CD14-positive monocyte (primary cell): ENCODE data around the gene CHMP2B. TPM values are rescaled to one million over a fixed set of nuclear protein-coding genes. Genes with fewer than 3 reads are reported as not detected.

Source experiments
- DNase-seq, 3 donors: peaks; one replicate each; pipeline ENCODE4 v3.0.0-alpha.2; 2011 to 2022
- H2AFZ ChIP-seq: 2 replicates; pipeline ENCODE4 v1.6.0; 2012; ENCODE audit warnings: mild to moderate bottlenecking, low read depth, low read length, inconsistent platforms; ENCODE audit not compliant: insufficient read depth, poor library complexity, severe bottlenecking
- H3K27ac ChIP-seq, 2 donors: 1 replicate in 1 of 2; 2 replicates in 1 of 2; pipeline ENCODE4 v1.5.1; 2012 to 2013; ENCODE audit warnings: low read length in 2 of 2, control low read depth in 1 of 2, inconsistent platforms in 1 of 2, low read depth in 1 of 2, mild to moderate bottlenecking in 1 of 2
- H3K27me3 ChIP-seq, 2 donors: one replicate each; pipeline versions ENCODE4 v1.6.0 to v1.6.1; 2011 to 2013; ENCODE audit warnings: low read length in 2 of 2; ENCODE audit not compliant: control insufficient read depth in 2 of 2, insufficient read depth in 2 of 2
- H3K36me3 ChIP-seq, 2 donors: replicated peaks in 1 of 2; 1 replicate in 1 of 2; 2 replicates in 1 of 2; pipeline versions ENCODE4 v1.5.1 to v1.6.1; 2012 to 2013; ENCODE audit warnings: low read length in 2 of 2, control low read depth in 1 of 2, inconsistent platforms in 1 of 2, mild to moderate bottlenecking in 1 of 2; ENCODE audit not compliant: insufficient read depth in 2 of 2, control insufficient read depth in 1 of 2
- H3K4me1 ChIP-seq, 2 donors: 1 replicate in 1 of 2; 2 replicates in 1 of 2; pipeline versions ENCODE4 v1.5.1 to v1.6.1; 2012 to 2013; ENCODE audit warnings: low read length in 2 of 2, control low read depth in 1 of 2, inconsistent platforms in 1 of 2, mild to moderate bottlenecking in 1 of 2, moderate library complexity in 1 of 2; ENCODE audit not compliant: insufficient read depth in 2 of 2, control insufficient read depth in 1 of 2
- H3K4me2 ChIP-seq: replicated peaks from 2 replicates; pipeline ENCODE3; 2012; ENCODE audit warnings: low read length, moderate library complexity, mild to moderate bottlenecking; ENCODE audit not compliant: poor library complexity, severe bottlenecking; ENCODE audit errors: extremely low read depth
- H3K4me3 ChIP-seq, 3 experiments: fragments of 200-600 bp in 1 of 3; sonication (generic) in 1 of 3; replicated peaks in 1 of 3; 1 replicate in 2 of 3; 2 replicates in 1 of 3; pipeline ENCODE4 v1.5.1; 2011 to 2013; ENCODE audit warnings: low read length in 3 of 3, mild to moderate bottlenecking in 3 of 3, control low read depth in 2 of 3, low read depth in 2 of 3, inconsistent platforms in 1 of 3, moderate library complexity in 1 of 3
- H3K79me2 ChIP-seq: 2 replicates; pipeline ENCODE4 v1.6.0; 2012; ENCODE audit warnings: mild to moderate bottlenecking, control low read depth, inconsistent platforms, low read length, moderate library complexity; ENCODE audit not compliant: insufficient read depth
- H3K9ac ChIP-seq: 2 replicates; pipeline ENCODE4 v1.6.0; 2017; ENCODE audit warnings: low read length, mild to moderate bottlenecking; ENCODE audit not compliant: insufficient read depth, poor library complexity, severe bottlenecking
- H3K9me3 ChIP-seq, 2 donors: replicated peaks in 1 of 2; 1 replicate in 1 of 2; 2 replicates in 1 of 2; pipeline versions ENCODE4 v1.5.1 to v1.6.1; 2012 to 2013; ENCODE audit warnings: low read length in 2 of 2, control low read depth in 1 of 2; ENCODE audit not compliant: control insufficient read depth in 1 of 2, insufficient read depth in 1 of 2
- H4K20me1 ChIP-seq: 2 replicates; pipeline ENCODE4 v1.6.0; 2012; ENCODE audit warnings: mild to moderate bottlenecking, low read length, control low read depth, moderate library complexity; ENCODE audit not compliant: insufficient read depth
- H3K27ac Mint-ChIP-seq, 7 donors: one replicate each; pipeline ENCODE4 v1.8.0; 2020; ENCODE audit warnings: mild to moderate bottlenecking in 7 of 7, mixed read lengths in 7 of 7, moderate library complexity in 6 of 7, inconsistent platforms in 2 of 7
- H3K27me3 Mint-ChIP-seq, 3 donors: one replicate each; pipeline ENCODE4 v1.8.0; 2021 to 2022; ENCODE audit warnings: low read depth in 3 of 3, mild to moderate bottlenecking in 3 of 3, mixed read lengths in 3 of 3, moderate library complexity in 3 of 3, inconsistent platforms in 1 of 3
- H3K36me3 Mint-ChIP-seq, 2 donors: one replicate each; pipeline ENCODE4 v1.8.0; 2020; ENCODE audit warnings: mixed read lengths in 2 of 2, inconsistent platforms in 1 of 2, mild to moderate bottlenecking in 1 of 2
- H3K4me1 Mint-ChIP-seq: one replicate; pipeline ENCODE4 v1.8.0; 2020; ENCODE audit warnings: mild to moderate bottlenecking, mixed read lengths
- H3K4me3 Mint-ChIP-seq, 2 donors: one replicate each; pipeline ENCODE4 v1.8.0; 2020; ENCODE audit warnings: mild to moderate bottlenecking in 2 of 2, mixed read lengths in 2 of 2, moderate library complexity in 1 of 2
- H3K9me3 Mint-ChIP-seq, 7 donors: one replicate each; pipeline ENCODE4 v1.8.0; 2020 to 2022; ENCODE audit warnings: mixed read lengths in 7 of 7, mild to moderate bottlenecking in 6 of 7, moderate library complexity in 6 of 7, inconsistent platforms in 2 of 7
- CTCF ChIP-seq: fragments of 200-600 bp; IDR thresholded peaks from one replicate; pipeline ENCODE4 v1.8.0; 2022; ENCODE audit warnings: antibody characterized with exemption, mild to moderate bottlenecking
- WGBS: methylation state at CpG from one replicate; pipeline ENCODE4 v1.1.5; 2013; ENCODE audit warnings: missing lambda C conversion rate; ENCODE audit not compliant: insufficient coverage; 5-methylcytosine and 5-hydroxymethylcytosine counted together
- intact Hi-C, 2 donors: fragments of 100-400 bp; cut with micrococcal nuclease; formaldehyde crosslinking; loops; one replicate each; pipeline versions ENCODE4 v1.15.0 to v1.15.1; 2023
- polyA plus RNA-seq, 3 donors: library from polyadenylated mRNA; depleted of rRNA in 1 of 3; unstranded in 2 of 3; stranded (reverse) in 1 of 3; fragments of 300-500 nt in 2 of 3; fragments of >200 nt in 1 of 3; fragmentation: Illumina TruSeq in 2 of 3; gene quantifications; 1 replicate in 2 of 3; 2 replicates in 1 of 3; pipeline ENCODE4 v1.2.3, GENCODE V29; 2012 to 2021

The CHMP2B gene
- polyA plus RNA-seq, 3 donors = 20.2 to 67.9 (median 62.1) TPM

GRCh38 chr3:87218560-87218959 is 8.5 kb upstream of the CHMP2B start:
- Histone ChIP-seq H3K4me2 (no peak overlapping the region), H3K4me3 (no peak overlapping the region), H2AFZ (no peak overlapping the region), H3K4me1 (no peaks in the 10 kb centered on the region), H3K9me3 (no peaks in the 10 kb centered on the region), H3K27ac (no peak overlapping the region), H3K9ac (no peak overlapping the region), H3K27me3 (peaks cover 3% of the 10 kb centered on the region in 2 donors), H3K36me3 (no peaks in the 10 kb centered on the region), H3K79me2 (no peaks in the 10 kb centered on the region), H4K20me1 (no peaks in the 10 kb centered on the region)
- no peak overlapping the region for H3K27ac Mint-ChIP-seq
- H3K9me3 Mint-ChIP-seq = peaks cover 0 to 8% (median 4%) of the 10 kb centered on the region in 7 donors
- H3K4me3 Mint-ChIP-seq = no peak overlapping the region
- peaks cover 6 to 12% (median 6%) of the 10 kb centered on the region in 3 donors for H3K27me3 Mint-ChIP-seq
- TF ChIP-seq CTCF = no peak
- no CpG with 5 or more reads among the region's 1 CpG for WGBS
- no peaks in the 10 kb centered on the region for H3K4me1 Mint-ChIP-seq
- intact Hi-C loops = no loop called here
- DNase-seq = no peak
- no peaks in the 10 kb centered on the region for H3K36me3 Mint-ChIP-seq

GRCh38 chr3:87219611-87220010 is 7.5 kb upstream of the CHMP2B start:
- Histone ChIP-seq H3K4me2 (no peak overlapping the region), H3K36me3 (no peaks in the 10 kb centered on the region), H3K9ac (no peak overlapping the region), H3K4me3 (no peak overlapping the region), H3K4me1 (no peaks in the 10 kb centered on the region), H3K79me2 (no peaks in the 10 kb centered on the region), H3K9me3 (no peaks in the 10 kb centered on the region), H4K20me1 (no peaks in the 10 kb centered on the region), H3K27ac (no peak overlapping the region), H3K27me3 (peaks cover 3% of the 10 kb centered on the region in 2 donors), H2AFZ (no peak overlapping the region)
- TF ChIP-seq CTCF = no peak
- no peak for DNase-seq
- no peak overlapping the region for H3K4me3 Mint-ChIP-seq
- no peak overlapping the region for H3K27ac Mint-ChIP-seq
- peaks cover 10 to 15% (median 10%) of the 10 kb centered on the region in 3 donors for H3K27me3 Mint-ChIP-seq
- H3K4me1 Mint-ChIP-seq = no peaks in the 10 kb centered on the region
- no peaks in the 10 kb centered on the region for H3K36me3 Mint-ChIP-seq
- intact Hi-C loops = no loop called here
- H3K9me3 Mint-ChIP-seq = peaks cover 0 to 8% (median 4%) of the 10 kb centered on the region in 7 donors
- 100% methylated on average over 1 of the region's 2 CpGs for WGBS
